ENCODE measurements around the gene TEX261.
A peak's percentile ranks its signal among the peaks of the same experiment; 100 is the strongest.

Gene TEX261

GRCh38 chr2:70979626-70980025 is 15.0 kb downstream of the TEX261 start:
- no peak for DNase-seq

GRCh38 chr2:70979180-70979488 is 15.5 kb downstream of the TEX261 start:
- no peak for DNase-seq

GRCh38 chr2:70978341-70979179 is 16.1 kb downstream of the TEX261 start, which contains the start of gene ANKRD53:
Gene ANKRD53, plus strand, starts transcription at chr2:70978630. Its CDS starts 16 bp downstream, at chr2:70978646.
- DNase-seq: no peak

GRCh38 chr2:70977605-70978205 is 17.0 kb downstream of the TEX261 start:
- DNase-seq: peak in 1 of 2 experiments; percentile 35

GRCh38 chr2:70975237-70975636 is 19.4 kb downstream of the TEX261 start:
- no peak for DNase-seq

- DNase-seq: no peak
Measured at GRCh38 chr2:70974592-70974991, 20.1 kb downstream of the TEX261 start.

GRCh38 chr2:70967189-70967588 is 27.5 kb downstream of the TEX261 start:
- no peak for DNase-seq

- no peak for DNase-seq
Measured at GRCh38 chr2:70966681-70967080, 28.0 kb downstream of the TEX261 start.

GRCh38 chr2:70965506-70965905 is 29.2 kb downstream of the TEX261 start:
- no peak for DNase-seq

GRCh38 chr2:70964596-70965386 is 29.9 kb downstream of the TEX261 start:
- peak; percentile 4 to 28 for DNase-seq

GRCh38 chr2:70964133-70964532 is 30.5 kb downstream of the TEX261 start:
- no peak for DNase-seq

- DNase-seq: no peak
Measured at GRCh38 chr2:70962885-70963878, 31.5 kb downstream of the TEX261 start.

- DNase-seq: no peak
Measured at GRCh38 chr2:70962211-70962884, 32.3 kb downstream of the TEX261 start.

- no peak for DNase-seq
Measured at GRCh38 chr2:70961648-70961994, 33.1 kb downstream of the TEX261 start.

- no peak for DNase-seq
Measured at GRCh38 chr2:70960833-70961647, 33.6 kb downstream of the TEX261 start.

- DNase-seq: no peak
Measured at GRCh38 chr2:70959851-70960832, 34.5 kb downstream of the TEX261 start.

GRCh38 chr2:70959271-70959761 is 35.4 kb downstream of the TEX261 start:
- DNase-seq: no peak

GRCh38 chr2:70958759-70959158 is 35.9 kb downstream of the TEX261 start:
- no peak for DNase-seq

GRCh38 chr2:70957798-70958197 is 36.9 kb downstream of the TEX261 start:
- DNase-seq: no peak

- DNase-seq: no peak
Measured at GRCh38 chr2:70956141-70956540, 38.5 kb downstream of the TEX261 start.
